ENCODE results near the gene LIF.

- TF ChIP-seq CTCF (IDR thresholded peaks at IDR 0.05 in 2 of 3, conservative IDR thresholded peaks at IDR 0.05 in 1 of 3; ENCODE audit: borderline replicate concordance in 1 of 3, insufficient read depth in 1 of 3, low read depth in 2 of 3, low read length in 2 of 3): no peak
- no peak for TF ChIP-seq POLR2AphosphoS5 (IDR thresholded peaks at IDR 0.05; ENCODE audit: low read depth, low read length)
- no peak for TF ChIP-seq SIN3A (IDR thresholded peaks at IDR 0.05; ENCODE audit: low read depth)
- TF ChIP-seq, protein P1, sequence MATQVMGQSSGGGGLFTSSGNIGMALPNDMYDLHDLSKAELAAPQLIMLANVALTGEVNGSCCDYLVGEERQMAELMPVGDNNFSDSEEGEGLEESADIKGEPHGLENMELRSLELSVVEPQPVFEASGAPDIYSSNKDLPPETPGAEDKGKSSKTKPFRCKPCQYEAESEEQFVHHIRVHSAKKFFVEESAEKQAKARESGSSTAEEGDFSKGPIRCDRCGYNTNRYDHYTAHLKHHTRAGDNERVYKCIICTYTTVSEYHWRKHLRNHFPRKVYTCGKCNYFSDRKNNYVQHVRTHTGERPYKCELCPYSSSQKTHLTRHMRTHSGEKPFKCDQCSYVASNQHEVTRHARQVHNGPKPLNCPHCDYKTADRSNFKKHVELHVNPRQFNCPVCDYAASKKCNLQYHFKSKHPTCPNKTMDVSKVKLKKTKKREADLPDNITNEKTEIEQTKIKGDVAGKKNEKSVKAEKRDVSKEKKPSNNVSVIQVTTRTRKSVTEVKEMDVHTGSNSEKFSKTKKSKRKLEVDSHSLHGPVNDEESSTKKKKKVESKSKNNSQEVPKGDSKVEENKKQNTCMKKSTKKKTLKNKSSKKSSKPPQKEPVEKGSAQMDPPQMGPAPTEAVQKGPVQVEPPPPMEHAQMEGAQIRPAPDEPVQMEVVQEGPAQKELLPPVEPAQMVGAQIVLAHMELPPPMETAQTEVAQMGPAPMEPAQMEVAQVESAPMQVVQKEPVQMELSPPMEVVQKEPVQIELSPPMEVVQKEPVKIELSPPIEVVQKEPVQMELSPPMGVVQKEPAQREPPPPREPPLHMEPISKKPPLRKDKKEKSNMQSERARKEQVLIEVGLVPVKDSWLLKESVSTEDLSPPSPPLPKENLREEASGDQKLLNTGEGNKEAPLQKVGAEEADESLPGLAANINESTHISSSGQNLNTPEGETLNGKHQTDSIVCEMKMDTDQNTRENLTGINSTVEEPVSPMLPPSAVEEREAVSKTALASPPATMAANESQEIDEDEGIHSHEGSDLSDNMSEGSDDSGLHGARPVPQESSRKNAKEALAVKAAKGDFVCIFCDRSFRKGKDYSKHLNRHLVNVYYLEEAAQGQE (IDR thresholded peaks at IDR 0.05; ENCODE audit: low read depth): no peak
- TF ChIP-seq, protein P2, sequence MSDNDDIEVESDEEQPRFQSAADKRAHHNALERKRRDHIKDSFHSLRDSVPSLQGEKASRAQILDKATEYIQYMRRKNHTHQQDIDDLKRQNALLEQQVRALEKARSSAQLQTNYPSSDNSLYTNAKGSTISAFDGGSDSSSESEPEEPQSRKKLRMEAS (IDR thresholded peaks at IDR 0.05): no peak
- TF ChIP-seq EZH2 (IDR thresholded peaks at IDR 0.05): no peak
- no peak for TF ChIP-seq ZFX (IDR thresholded peaks at IDR 0.05)
- no peak for TF ChIP-seq EZH2phosphoT487 (IDR thresholded peaks at IDR 0.05; ENCODE audit: borderline replicate concordance)
- no peak for TF ChIP-seq POLR2A (IDR thresholded peaks at IDR 0.05; ENCODE audit: borderline replicate concordance, extremely low read depth, insufficient read depth, insufficient read length)
- no peak for TF ChIP-seq RAD21 (IDR thresholded peaks at IDR 0.05; ENCODE audit: low read depth)
These were observed 29.8 kb downstream of the LIF start for GRCh38 chr22:30216710-30217109.
